Bronchial epithelial cell (primary cell): Measurements from ENCODE around the gene SMARCB1. TPM values are rescaled to one million over a fixed set of nuclear protein-coding genes. Genes with fewer than 3 reads are reported as not detected.

Experiments used
- DNase-seq: peaks from one replicate; pipeline ENCODE4 v3.0.0-alpha.2; 2010; ENCODE audit warnings: low read depth
- FAIRE-seq: peaks from 2 replicates; lab custom pipeline; 2011; peaks lifted over from hg19 to GRCh38; lab: Jason Lieb, UNC
- H3K27me3 ChIP-seq: 2 replicates; pipeline ENCODE4 v1.5.1; 2011; ENCODE audit warnings: low read length; ENCODE audit not compliant: control insufficient read depth, insufficient read depth
- H3K36me3 ChIP-seq: 2 replicates; pipeline ENCODE4 v1.5.1; 2011; ENCODE audit warnings: low read length; ENCODE audit not compliant: control insufficient read depth, insufficient read depth
- H3K4me3 ChIP-seq: 2 replicates; pipeline ENCODE4 v1.5.1; 2011; ENCODE audit warnings: mild to moderate bottlenecking, low read depth, low read length, control low read depth
- total RNA-seq: library from RNA; depleted of rRNA; stranded (reverse); fragments of >200 nt; gene quantifications from 2 replicates; pipeline ENCODE4 v1.2.1, GENCODE V29; 2014
- TF ChIP-seq, protein P1 (sequence below): IDR thresholded peaks from 2 replicates; pipeline ENCODE4 v1.5.1; 2011; ENCODE audit warnings: mild to moderate bottlenecking, moderate library complexity, low read length, control low read depth, inconsistent platforms; ENCODE audit not compliant: insufficient read depth, severe bottlenecking

Gene SMARCB1
- total RNA-seq, 1 donor from 2014 or later, result 19.5 TPM

GRCh38 chr22:23754980-23755636 is 31.7 kb upstream of the SMARCB1 start:
- H3K27me3 ChIP-seq, result no peaks in the 10 kb centered on the region
- H3K4me3 ChIP-seq, result no peak overlapping the region
- no peaks in the 10 kb centered on the region for H3K36me3 ChIP-seq
- DNase-seq (no peak), FAIRE-seq (no peak)
- TF ChIP-seq, protein P1, sequence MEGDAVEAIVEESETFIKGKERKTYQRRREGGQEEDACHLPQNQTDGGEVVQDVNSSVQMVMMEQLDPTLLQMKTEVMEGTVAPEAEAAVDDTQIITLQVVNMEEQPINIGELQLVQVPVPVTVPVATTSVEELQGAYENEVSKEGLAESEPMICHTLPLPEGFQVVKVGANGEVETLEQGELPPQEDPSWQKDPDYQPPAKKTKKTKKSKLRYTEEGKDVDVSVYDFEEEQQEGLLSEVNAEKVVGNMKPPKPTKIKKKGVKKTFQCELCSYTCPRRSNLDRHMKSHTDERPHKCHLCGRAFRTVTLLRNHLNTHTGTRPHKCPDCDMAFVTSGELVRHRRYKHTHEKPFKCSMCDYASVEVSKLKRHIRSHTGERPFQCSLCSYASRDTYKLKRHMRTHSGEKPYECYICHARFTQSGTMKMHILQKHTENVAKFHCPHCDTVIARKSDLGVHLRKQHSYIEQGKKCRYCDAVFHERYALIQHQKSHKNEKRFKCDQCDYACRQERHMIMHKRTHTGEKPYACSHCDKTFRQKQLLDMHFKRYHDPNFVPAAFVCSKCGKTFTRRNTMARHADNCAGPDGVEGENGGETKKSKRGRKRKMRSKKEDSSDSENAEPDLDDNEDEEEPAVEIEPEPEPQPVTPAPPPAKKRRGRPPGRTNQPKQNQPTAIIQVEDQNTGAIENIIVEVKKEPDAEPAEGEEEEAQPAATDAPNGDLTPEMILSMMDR, result no peak

DNA sequence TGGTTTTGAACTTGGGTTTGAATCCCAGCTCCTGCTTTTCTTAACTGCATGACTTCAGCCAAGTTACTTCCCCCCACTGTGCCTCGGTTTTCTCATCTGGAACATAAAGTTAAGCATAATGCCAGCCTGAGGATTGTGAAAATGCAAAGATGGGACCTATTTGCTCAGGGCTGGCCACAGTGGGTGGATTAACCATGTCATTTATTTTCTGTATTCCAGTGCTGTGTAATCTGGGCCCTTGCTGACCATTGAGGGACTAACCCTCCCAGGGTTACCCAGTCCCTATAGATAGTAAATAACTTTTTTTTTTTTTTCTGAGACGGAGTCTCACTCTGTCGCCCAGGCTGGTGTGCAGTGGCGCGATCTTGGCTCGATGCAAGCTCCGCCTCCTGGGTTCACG is 31.1 kb upstream of the SMARCB1 start:
- DNase-seq, result no peak
- Histone ChIP-seq H3K27me3 (no peaks in the 10 kb centered on the region), H3K36me3 (no peaks in the 10 kb centered on the region), H3K4me3 (no peak overlapping the region)
- TF ChIP-seq, protein P1, result no peak
- no peak for FAIRE-seq

GRCh38 chr22:23756891-23757290 is 29.9 kb upstream of the SMARCB1 start:
- Histone ChIP-seq H3K4me3 (no peak overlapping the region), H3K27me3 (no peaks in the 10 kb centered on the region), H3K36me3 (no peaks in the 10 kb centered on the region)
- TF ChIP-seq, protein P1, result no peak
- FAIRE-seq (no peak), DNase-seq (no peak)

GRCh38 chr22:23759566-23759965 is 27.2 kb upstream of the SMARCB1 start:
- H3K36me3 ChIP-seq, result no peaks in the 10 kb centered on the region
- TF ChIP-seq, protein P1, result no peak
- FAIRE-seq (no peak), DNase-seq (no peak)
- no peaks in the 10 kb centered on the region for H3K27me3 ChIP-seq
- no peak overlapping the region for H3K4me3 ChIP-seq

DNA sequence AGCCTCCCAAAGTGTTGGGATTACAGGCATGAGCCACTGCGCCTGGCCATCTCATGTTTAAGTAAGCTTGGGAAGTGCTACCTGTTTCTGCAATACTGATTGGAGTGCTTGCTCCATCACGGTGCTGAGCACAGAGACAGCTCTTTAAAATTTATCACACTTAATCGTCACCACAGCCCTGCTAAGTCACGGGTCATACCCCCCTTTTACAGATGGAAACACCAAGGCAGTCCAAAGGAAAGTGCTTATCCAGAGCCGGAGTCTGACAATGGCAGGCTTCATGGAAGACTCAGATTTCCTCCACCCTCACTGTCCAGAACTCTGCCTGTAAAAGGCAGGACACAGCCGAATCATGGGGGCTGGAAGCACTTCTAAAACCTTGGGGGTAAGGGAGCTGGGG is 26.7 kb upstream of the SMARCB1 start:
- Histone ChIP-seq H3K36me3 (no peaks in the 10 kb centered on the region), H3K27me3 (no peaks in the 10 kb centered on the region), H3K4me3 (no peak overlapping the region)
- DNase-seq (no peak), FAIRE-seq (no peak)
- TF ChIP-seq, protein P1, result no peak
